NCI-H526 (cell line): ENCODE measurements around the gene AUP1.
"Not testable (repeated sequence)": the region's sequence is repeated elsewhere in the genome, so short reads cannot be mapped to it uniquely, and the experiment has no call there.

Experiments
- DNase-seq, 2 experiments: peaks; one replicate each; lab custom pipeline; 2025; lab: John Stamatoyannopoulos, UW

Gene AUP1

DNA sequence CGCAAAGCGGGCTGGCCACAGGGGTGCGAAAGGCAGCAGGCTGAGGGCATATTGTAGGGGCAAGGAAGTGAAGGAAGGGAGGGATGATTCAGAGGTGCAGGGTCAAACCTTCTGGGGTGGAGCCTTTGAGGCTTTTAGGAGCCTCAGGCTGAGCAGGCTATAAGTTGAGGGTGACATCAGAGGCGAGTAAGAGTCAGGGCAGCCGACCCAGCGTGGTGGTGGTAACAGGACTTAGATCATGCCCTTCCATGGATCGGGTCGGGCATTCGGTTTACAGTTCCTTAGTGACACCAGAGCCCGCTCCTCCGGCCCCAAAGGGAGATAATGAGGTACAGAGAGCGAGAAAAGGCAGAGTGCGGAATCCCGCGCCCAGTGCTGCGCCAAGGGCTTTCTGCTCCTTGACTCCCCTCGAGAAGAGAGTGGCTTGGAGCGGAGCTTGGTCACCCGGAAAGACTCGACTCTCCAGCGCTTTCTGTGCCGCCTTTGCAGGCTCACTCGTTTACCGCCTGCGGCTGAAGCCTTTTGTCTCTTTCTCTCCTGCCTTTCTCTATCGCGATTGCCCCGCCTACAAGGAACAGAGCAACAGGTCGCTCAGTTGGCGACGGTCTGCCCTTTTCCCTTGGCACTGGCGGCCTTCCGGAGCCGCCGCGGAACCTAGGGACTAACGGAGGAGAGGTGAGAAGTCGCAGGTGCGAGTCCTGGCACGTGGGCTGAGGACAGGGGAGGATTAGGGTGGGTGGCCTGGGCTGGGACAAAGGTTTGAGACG lies 30.8 kb downstream of the AUP1 start:
- peak in 1 of 2 experiments; percentile 45 for DNase-seq

- DNase-seq, result peak in 1 of 2 experiments; percentile 60
Observed at GRCh38 chr2:74497777-74498499, 31.6 kb downstream of the AUP1 start.

DNA sequence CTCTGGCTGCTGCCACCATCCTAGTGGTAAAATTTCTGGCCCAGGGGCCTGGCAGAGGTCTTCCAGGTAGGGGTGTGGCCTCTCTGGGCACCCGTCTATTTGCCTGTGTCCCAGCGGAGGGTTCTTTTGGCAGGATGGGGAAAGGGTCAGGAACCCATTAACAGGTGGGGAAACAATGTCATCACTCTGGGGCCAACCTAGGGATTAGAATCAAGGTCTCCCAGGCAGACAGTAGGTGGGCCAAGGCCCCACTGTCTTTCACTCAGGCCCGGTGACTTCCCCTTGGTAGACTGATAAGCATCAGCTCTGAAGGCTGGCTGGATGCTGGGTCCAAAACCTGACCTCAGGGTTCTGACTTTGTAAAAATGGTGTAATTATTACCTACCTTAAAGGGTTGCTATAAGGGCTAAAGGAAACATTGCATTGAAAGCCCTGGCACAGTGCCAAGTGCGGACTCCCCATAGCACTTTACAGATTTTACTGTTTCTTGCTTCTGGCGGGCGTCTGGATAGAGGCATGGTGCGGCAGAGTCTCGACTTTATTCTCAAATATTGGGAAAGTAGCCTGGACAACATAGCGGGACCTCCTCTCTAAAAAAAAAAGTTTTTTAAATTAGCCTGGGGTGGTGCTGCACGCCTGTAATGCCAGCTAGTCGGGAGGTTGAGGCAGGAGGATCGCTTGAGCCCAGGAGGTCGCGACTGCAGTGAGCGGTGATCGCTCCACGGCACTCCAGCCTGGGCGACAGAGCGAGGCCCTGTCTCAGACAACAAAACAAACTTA lies 32.3 kb downstream of the AUP1 start:
- no peak for DNase-seq

DNA sequence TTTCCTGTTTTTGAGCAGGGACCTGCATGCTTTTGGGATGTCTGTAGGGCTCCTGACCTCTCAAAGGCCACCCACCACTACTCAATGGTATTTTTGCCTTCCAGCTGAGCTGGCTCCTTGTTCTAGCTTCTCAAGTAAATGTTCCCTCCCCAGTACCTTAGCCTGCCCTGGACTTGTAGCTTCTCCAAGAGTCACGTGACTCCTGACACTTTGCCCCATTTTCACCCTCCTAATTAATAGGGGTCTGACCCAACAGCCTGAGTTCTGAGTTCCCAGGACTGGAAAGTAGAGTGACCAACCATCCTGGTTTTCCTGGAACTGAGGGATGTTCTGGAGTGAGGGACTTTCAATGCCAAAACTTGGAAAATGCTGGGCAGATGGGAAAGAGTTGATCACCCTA lies 34.1 kb downstream of the AUP1 start:
- no peak for DNase-seq

- no peak for DNase-seq
Observed at GRCh38 chr2:74493546-74493945, 36.0 kb downstream of the AUP1 start.

GRCh38 chr2:74491648-74492544 lies 37.6 kb downstream of the AUP1 start:
- DNase-seq, result no peak

DNA sequence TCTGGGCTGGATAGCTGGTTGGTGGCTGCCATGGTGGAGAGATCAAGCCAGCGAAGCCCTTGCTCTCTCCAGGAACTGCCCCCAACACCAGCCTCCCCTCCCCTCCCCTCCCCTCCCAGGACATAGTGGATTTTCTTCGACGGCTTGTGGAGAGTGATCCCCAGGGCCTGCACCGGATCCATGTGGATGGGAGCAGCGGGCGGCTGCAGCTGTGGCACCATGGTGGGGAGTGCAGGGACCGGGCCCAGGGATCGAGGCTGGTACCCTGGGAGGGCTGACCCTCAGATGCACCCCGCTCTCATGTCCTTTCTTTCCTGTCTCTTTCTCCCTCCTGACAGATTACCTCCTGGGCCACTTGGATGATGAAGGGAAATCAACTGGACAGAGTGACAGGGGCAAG lies 39.6 kb downstream of the AUP1 start:
- no peak for DNase-seq

GRCh38 chr2:74488643-74489481 lies 40.6 kb downstream of the AUP1 start:
- no peak for DNase-seq

DNA sequence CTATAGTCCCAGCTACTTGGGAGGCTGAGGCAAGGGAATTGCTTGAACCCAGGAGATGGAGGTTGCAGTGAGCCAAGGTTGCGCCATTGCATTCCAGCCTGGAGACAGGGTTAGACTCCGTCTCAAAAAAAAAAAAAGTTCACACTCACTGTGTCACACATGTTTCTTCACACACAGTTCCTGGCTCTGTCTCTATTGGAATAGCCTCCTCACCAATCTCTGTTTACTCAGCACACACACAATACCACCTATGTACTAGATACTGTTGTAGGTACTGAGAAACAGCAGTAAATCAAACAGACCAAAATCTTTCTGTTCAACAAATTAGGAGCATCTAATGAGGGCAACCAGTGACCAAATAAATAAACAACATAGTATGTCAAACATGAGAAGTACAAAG lies 43.4 kb downstream of the AUP1 start:
- DNase-seq, result no peak

DNA sequence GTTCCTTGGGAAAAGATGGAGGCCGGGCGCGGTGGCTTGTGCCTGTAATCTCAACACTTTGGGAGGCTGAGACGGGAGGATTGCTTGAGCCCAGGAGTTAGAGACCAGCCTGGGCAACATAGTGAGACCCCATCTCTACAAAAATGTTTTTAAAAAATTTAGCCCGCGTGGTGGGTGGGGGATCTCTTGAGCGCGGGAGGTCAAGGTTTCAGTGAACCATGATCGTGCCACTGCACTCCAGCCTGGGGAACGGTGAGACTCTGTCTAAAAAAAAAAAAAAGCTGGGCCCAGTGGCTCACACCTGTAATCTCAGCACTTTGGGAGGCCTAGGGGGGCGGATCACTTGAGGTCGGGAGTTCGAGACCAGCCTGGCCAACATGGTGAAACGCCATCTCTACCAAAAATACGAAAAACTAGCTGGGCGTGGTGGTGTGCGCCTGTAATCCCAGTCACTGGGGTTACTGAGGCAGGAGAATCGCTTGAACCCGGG lies 45.8 kb downstream of the AUP1 start:
- not testable (repeated sequence) for DNase-seq

- peak; percentile 95 to 96 for DNase-seq
Observed at GRCh38 chr2:74482801-74483674, 46.5 kb downstream of the AUP1 start, which contains the start of the genes CCDC142 and TTC31. Gene CCDC142, minus strand, starts transcription at chr2:74482998. Its CDS starts 161 bp downstream, at chr2:74482837. Gene TTC31, plus strand, starts transcription at chr2:74483081. Its CDS starts 15 bp downstream, at chr2:74483096.

DNA sequence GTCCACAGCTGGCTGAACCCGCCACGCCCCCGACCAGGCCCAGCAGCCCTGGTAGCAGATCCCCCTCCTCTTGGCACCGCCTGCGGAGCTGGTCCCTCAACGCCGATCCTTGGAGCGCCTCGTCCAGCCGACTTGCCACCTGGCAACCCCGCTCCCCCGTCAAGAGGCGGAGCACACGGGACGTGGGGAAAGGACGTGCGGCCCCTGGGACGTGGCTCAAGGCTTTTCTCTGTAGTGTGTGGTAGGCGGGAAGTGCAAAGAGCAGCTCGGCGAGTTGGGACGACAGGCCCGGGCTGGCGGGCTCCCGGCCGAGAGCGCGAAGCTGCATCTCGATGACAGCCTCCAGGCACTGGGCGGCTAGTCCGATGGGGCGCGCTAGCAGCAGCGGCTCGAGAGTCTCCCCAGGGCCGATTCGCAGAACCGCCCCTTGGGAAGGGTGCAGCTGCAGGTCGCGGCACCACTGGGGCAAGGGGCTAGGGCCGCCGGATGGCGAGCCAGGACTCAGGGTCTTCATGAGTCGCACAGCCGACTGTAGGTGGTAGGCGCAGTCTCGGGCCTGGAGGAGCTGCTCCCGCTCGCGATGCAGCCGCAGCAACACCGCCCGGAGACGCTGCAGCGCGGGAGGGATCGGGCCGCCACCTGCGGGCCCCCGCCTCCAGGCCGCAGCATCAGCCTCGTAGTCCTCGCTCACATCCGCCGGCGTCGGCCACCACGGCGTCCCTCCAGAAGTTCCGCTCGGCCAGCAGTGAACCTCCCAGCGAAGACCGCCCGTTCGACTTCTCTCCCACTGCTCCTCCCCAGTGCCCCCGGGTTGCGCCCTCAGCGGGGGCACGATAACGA lies 47.3 kb downstream of the AUP1 start:
- DNase-seq, result peak in 1 of 2 experiments; percentile 77

DNA sequence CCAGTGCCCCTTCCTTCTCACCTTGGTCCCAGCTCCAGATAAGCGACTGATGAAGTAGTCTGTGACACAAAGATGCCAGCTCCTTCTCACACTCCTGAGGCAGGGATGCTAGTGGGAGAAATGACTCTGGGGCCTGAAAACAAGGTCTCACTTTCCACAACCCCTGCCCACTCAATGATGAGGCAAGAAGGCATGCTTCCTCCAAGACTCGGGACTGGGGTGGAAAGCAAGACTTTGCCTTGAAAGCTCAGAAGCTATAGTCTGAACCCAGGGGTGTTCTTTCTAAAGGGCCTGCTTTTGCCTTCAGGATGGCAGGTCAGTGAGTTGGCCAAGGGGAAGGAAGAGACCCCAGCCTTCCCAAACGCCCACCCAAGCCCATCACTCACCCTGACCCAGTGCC lies 48.1 kb downstream of the AUP1 start:
- DNase-seq, result no peak
